NCI-H69 (cell line): ENCODE measurements around the gene PAQR4.

Experiments used
- DNase-seq: peaks from one replicate; lab custom pipeline; 2025; lab: John Stamatoyannopoulos, UW

PAQR4 gene

GRCh38 chr16:2966043-2966807 is 2.9 kb upstream of the PAQR4 start:
- DNase-seq = no peak

- no peak for DNase-seq
These were observed 2.3 kb upstream of the PAQR4 start for GRCh38 chr16:2966808-2967191.

GRCh38 chr16:2967211-2967631 is 1.9 kb upstream of the PAQR4 start:
- DNase-seq = no peak

- DNase-seq = no peak
These were observed 1.4 kb upstream of the PAQR4 start for GRCh38 chr16:2967721-2968161.

- DNase-seq = no peak
These were observed 795 bp upstream of the PAQR4 start for GRCh38 chr16:2968368-2968737.

GRCh38 chr16:2969545-2970521 is 685 bp downstream of the PAQR4 start:
- DNase-seq = peak; percentile 91

- peak; percentile 47 for DNase-seq
These were observed 1.4 kb downstream of the PAQR4 start for GRCh38 chr16:2970563-2970962.

- no peak for DNase-seq
These were observed 2.2 kb downstream of the PAQR4 start for GRCh38 chr16:2971134-2971984.

- peak; percentile 72 for DNase-seq
These were observed 3.0 kb downstream of the PAQR4 start for GRCh38 chr16:2971985-2972784.

- DNase-seq = peak; percentile 66
These were observed 3.9 kb downstream of the PAQR4 start for GRCh38 chr16:2973093-2973492.

- no peak for DNase-seq
These were observed 4.6 kb downstream of the PAQR4 start for GRCh38 chr16:2973605-2974318.

GRCh38 chr16:2974319-2975056 is 5.3 kb downstream of the PAQR4 start:
- DNase-seq = no peak

- DNase-seq = no peak
These were observed 6.1 kb downstream of the PAQR4 start for GRCh38 chr16:2975161-2975795.

GRCh38 chr16:2976201-2976600 is 7.1 kb downstream of the PAQR4 start:
- DNase-seq = no peak

- no peak for DNase-seq
These were observed 7.5 kb downstream of the PAQR4 start for GRCh38 chr16:2976673-2977072.

- peak; percentile 93 for DNase-seq
These were observed 8.3 kb downstream of the PAQR4 start for GRCh38 chr16:2977440-2977839.

GRCh38 chr16:2979669-2980226 is 10.6 kb downstream of the PAQR4 start:
- peak; percentile 67 for DNase-seq

- peak; percentile 95 for DNase-seq
These were observed 11.4 kb downstream of the PAQR4 start, which contains the start of gene PKMYT1 for GRCh38 chr16:2980227-2981176. PKMYT1 (minus strand) TSS chr16:2980446; CDS start chr16:2979657, 789 bp downstream.
